AML-193 (cell line): Measurements from ENCODE around the gene KCNT2.
"Not testable (repeated sequence)": the region's sequence is repeated elsewhere in the genome, so short reads cannot be mapped to it uniquely, and the experiment has no call there.

Experiments used
- DNase-seq, 2 experiments: peaks; one replicate each; lab custom pipeline; 2025; lab: John Stamatoyannopoulos, UW

The KCNT2 gene

DNA sequence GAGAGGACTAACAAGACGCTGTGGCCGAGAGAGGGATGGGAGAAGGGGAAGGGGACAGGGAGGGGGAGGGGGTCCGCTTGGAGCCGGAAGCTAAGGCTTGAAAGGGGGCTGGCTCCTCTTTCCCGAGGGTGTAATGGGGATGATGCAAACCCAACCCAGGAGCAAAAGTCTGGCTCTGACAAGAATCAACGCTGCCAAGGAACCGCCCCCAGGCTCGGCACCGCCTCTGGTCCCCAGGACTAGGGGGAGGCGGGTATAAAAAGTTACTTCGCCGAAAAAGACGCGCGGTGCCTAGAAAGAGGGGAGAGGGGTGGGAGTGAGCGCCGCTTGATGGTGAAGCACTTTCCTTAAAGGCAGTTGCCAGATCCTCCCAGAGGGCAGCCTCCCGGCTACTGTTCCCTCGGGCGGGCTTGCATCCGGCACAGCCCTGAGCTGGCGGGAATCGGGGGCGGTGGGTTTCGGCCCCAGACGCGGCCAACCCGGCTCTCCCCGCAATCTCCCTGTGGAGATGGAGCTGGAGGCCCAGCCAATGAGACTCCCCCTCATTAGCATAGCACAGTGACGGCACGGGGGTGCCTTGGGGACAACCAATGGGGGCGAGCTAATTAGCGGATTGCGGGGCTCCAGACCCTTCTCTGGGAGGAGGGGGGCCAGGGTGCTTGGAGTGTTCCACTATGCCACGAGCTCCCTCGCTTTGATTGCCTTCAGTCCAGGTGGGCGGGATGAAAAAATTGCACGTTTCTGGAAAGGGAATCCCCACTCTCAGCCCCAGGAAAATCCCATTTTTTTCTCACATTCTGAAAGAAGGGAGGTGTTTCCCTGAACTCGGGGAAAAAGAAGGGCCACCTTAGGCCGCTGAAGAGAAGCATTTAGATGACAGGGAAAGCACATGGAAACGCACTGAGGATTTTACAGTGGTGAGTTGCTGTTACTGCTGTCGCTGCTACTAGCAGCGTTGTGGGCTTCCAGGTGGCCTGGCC lies at the start of gene KCNT2:
KCNT2 (minus strand) TSS at position 51 of the 980 bp plus-strand sequence. CDS start 131 bp downstream, outside the sequence.
- DNase-seq, result no peak

GRCh38 chr1:196655494-196655893 lies 47.3 kb upstream of the KCNT2 start:
- no peak for DNase-seq

DNA sequence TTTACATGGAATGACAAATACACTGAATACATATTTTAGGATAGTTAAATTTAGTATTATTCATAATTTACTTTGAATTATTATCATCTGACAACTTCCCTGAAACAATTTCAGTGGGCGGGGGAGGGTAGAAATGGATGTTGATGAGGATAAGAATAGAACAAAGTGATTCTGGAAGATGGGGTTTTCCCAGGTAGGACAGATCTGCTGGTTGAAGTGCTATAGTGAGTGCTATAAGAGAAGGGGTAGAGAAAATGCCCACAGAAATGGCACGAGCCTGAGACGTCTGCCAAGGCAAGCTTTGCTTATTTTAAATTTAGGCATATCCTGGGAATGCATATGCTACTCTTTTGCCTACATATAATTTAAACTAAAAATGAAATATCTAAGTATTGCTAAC lies 46.8 kb upstream of the KCNT2 start:
- DNase-seq, result no peak

DNA sequence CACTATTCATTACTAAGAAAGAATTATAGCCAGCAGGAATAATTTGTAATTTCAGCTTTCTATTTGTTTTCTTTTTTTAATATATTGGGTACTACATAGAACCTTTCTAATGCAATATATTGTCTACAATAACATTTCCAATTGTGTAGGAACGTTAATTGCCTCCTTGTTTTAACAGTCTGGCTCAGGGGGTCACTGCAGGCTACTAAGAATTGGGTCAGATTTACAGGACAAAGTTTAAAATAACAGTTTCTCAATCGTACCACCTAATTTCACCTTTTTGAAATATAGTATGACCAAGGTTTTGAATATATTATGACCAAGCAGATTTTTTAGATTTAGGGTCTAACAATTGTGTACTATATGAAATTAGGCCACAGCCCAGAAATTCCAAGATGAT lies 46.0 kb upstream of the KCNT2 start:
- DNase-seq, result no peak

DNA sequence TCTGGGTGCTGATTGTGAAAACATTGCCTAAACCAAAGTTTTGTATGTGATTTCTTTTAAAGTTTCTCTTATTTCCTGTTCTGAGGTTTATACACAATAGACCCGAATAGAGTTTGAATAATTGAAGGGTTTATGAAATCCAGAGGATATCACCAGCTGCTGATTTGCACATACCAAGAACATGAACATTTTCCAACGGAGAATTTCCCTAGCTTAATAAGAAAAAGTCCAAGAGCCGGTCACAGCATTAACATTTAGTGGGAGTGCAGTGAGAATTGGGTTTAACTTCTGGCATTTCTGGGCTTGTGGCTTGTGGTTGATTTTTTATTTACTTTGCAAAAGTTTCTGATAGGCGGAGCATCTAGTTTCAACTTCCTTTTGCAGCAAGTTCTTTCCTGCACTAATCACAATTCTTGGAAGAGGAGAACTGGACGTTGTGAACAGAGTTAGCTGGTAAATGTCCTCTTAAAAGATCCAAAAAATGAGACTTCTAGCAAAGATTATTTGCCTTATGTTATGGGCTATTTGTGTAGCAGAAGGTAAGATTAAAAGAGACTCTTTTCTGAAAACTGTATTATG lies 43.5 kb upstream of the KCNT2 start, which contains the start of gene CFH:
CFH (plus strand) TSS at position 407 of the 579 bp plus-strand sequence; CDS start at position 482, 75 bp downstream.
- DNase-seq, result peak; percentile 29 to 34

DNA sequence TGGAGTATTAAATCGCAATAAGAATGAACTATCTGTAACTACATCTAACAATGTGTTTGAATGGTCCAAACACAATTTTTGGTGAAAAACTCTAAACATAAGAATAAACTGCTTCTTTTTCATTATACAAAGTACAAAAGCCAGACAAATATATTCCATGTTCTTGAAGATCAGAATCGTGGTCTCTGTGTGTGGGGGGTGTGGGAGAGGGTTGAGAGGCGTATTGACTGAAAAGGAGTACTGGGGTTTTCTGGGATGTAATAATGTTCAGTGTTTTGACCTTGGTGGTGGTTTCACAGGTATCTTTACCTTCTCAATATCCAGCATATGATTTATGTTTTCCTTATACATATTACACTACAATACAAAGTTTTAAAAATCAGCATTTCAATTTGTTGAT lies 42.8 kb upstream of the KCNT2 start:
- DNase-seq, result no peak

GRCh38 chr1:196650403-196650802 lies 42.2 kb upstream of the KCNT2 start:
- no peak for DNase-seq

- DNase-seq, result no peak
Measured at GRCh38 chr1:196649990-196650389, 41.8 kb upstream of the KCNT2 start.

DNA sequence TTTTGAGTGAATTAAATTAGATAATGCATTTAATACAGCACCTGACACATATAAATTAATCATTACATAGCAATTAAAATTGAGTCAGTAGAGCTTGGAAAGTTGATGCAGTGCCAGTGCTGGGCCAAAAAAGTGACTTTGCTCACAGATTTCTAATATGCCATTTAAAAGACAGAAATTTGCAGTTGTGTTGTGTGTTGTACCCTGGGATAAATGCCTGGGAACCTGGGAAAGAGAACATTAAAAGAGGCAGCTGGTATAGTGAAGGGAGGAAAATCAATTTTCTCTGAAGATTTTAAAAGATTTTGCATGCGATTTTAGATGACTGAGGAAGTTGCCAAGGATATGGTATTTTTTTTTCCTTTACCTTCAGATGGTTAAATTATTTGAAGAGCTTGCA lies 32.7 kb upstream of the KCNT2 start:
- DNase-seq, result no peak

GRCh38 chr1:196639291-196639690 lies 31.1 kb upstream of the KCNT2 start:
- not testable (repeated sequence) for DNase-seq

DNA sequence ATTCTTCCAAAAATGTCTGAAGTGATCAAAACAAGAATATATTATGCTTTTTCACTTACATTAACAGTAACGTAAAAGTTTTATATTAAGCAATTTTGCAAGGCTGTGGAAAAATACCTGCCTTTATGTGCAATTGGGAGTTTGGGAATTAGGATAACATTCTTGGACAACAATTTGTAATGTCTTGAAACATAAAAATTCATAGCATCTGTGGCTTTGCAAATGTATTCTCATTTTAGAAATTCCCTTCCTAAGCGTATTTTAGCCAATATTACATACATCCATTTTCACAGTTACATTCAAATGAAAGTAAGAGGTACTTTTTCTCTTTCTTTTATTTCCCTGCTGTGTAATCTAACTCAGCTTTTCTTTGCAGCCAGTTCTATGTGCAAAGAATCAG lies 30.2 kb upstream of the KCNT2 start:
- DNase-seq, result no peak

DNA sequence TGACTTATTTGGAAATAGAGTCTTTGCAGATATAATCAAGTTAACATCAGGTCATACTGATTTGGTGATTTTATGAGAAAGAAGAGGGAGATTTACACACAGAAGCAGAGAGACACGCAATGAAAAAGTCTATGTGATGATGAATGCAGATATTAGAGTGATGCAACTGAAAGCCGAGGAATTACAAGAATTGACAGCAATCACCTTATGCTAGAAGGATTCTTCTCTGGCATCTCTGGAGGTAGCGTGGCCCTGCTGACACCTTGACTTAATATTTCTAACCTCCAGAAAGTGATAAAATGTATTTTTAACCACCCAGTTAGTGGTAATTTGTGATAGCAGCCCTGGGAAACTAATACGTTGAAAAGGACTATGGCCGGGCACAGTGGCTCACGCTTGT lies 29.4 kb upstream of the KCNT2 start:
- DNase-seq, result no peak

- DNase-seq, result no peak
Measured at GRCh38 chr1:196628838-196629237, 20.6 kb upstream of the KCNT2 start.

DNA sequence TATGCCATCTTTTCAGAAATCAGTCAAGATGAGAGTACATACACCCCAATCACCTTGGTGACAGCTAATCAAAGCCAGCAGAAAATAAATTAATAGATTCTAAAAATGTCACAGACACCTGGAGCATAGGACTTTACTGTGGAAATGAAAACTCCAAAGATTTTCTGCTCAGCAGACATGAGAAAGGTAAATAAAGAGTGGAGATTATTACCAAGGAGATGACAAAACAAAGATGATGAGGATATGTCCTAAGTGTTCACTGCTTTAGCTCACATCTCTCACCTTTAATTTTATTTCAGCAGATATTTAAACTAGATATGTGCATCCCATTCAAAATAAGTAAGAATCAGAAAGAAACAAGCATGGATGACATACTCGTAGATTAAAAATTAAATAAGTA lies 14.8 kb upstream of the KCNT2 start:
- no peak for DNase-seq

DNA sequence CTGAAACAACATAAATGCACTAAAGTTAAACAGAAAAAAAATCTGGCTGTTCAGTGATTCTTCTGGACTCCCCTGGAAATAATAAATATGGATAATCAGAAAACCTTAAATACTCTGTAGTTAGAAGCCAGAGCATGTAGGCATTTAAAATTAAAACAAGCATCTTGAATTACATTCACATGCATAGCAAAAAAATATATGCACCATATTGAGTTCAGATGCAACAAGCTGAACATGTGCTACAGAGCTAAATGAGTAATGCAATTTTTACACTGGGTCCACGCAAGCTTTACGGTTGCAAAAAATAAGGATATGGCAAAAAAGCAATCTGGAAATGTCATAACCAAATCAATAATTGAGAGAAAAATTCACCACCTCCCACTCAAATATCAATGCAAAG lies 11.5 kb upstream of the KCNT2 start:
- no peak for DNase-seq

GRCh38 chr1:196611873-196612272 lies 3.6 kb upstream of the KCNT2 start:
- no peak for DNase-seq

DNA sequence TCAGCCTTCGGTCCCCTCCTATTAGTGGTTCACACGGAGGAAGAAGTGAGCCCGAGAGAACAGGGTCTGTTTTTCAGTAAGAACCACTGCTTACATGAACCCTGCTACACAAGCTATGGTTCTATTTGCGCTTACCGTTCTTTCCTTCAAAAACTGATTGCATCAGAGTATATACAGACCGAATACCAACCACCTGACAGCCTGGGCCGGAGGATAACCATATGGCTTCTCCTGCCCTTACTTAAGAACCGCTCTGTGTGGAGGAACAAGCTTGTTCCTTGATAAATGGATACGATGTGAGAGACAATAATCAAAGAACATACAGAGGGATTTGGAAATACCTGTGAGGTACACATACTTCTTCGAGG lies 1.1 kb upstream of the KCNT2 start:
- DNase-seq, result no peak

DNA sequence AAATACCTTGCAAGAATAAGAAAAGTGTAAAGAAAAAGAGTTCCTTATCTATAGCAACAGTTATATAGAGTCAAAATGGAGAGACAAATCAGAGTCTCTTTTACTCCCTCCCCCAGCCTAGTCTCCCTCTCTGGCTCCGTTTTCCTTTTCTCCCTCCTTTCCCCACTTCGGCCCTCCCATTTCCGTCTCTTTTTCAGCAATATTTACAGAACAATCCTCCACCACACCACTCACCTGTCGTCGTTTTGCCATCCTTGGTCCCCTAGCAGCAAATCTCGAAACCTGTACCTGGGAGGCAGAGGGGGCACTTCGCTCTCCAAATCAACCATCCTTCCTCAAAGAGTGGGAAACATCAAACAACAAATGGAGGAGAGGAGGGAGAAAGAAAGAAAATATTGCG lies 259 bp downstream of the KCNT2 start:
- no peak for DNase-seq

DNA sequence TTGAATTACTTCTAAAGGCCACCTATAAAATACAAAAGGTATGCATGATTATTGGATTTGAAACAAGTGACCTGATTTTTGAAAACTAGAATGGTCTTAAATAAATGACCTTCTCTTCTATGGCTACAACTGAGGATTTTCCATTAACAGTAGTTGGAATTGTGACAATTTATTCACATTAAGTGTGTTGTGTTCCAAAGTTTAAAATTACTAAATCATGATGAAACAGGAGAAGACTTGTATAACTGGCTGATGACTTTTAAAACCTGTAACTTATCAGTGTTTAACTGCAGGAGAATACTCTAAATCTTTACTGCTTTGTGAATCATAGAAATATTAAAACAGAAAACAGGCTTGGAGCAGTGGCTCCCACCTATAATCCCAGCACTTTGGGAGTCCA lies 4.6 kb downstream of the KCNT2 start:
- no peak for DNase-seq

- DNase-seq, result no peak
Measured at GRCh38 chr1:196598942-196599748, 9.1 kb downstream of the KCNT2 start.

GRCh38 chr1:196594700-196595099 lies 13.5 kb downstream of the KCNT2 start:
- no peak for DNase-seq

DNA sequence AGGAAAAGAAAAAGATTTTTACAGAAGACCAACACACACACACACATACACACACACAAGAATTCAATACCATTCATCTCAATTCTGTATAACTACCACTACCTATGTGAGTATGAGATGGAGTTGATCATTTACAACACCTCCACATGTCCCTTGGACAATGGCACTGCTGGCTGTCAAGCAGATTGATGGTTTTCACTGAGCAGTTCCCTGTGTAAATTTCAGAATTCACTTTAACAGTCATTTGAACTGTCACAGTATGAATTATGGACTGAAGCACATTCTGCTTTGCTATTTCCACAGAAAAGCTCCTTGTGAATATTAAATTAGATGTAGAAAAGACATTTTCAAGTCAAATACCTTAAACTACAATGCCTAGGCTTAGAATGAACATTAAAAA lies 14.3 kb downstream of the KCNT2 start:
- no peak for DNase-seq

- no peak for DNase-seq
Measured at GRCh38 chr1:196590959-196591358, 17.3 kb downstream of the KCNT2 start.
